ENCODE measurements around the gene FHOD3.

Gene FHOD3

GRCh38 chr18:36411745-36412168 is 114.2 kb downstream of the FHOD3 start:
- DNase-seq (ENCODE audit: low read depth): no peak

DNA sequence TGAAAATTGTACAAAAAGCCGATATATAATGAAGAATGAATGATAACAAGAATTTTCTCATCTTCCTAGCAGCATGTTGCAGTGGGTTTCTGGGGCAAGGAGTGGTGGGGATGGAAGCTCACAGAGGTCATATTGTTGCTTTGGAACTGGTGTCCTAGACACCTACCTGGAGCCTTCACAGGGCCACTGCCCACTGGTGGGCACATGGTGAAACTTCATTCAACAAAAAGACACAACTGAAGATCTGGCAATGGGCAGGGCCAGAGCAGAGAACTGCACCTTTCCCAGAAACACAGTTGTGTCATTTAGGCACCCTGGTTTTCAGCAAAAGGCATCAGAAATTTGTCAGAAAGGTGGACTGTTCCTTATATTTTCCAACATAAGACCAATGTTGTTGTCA is 115.3 kb downstream of the FHOD3 start:
- DNase-seq (ENCODE audit: low read depth): no peak

GRCh38 chr18:36415171-36415570 is 117.7 kb downstream of the FHOD3 start:
- no peak for DNase-seq (ENCODE audit: low read depth)

GRCh38 chr18:36415625-36416024 is 118.1 kb downstream of the FHOD3 start:
- no peak for DNase-seq (ENCODE audit: low read depth)

GRCh38 chr18:36419188-36419899 is 121.8 kb downstream of the FHOD3 start:
- no peak for DNase-seq (ENCODE audit: low read depth)

DNA sequence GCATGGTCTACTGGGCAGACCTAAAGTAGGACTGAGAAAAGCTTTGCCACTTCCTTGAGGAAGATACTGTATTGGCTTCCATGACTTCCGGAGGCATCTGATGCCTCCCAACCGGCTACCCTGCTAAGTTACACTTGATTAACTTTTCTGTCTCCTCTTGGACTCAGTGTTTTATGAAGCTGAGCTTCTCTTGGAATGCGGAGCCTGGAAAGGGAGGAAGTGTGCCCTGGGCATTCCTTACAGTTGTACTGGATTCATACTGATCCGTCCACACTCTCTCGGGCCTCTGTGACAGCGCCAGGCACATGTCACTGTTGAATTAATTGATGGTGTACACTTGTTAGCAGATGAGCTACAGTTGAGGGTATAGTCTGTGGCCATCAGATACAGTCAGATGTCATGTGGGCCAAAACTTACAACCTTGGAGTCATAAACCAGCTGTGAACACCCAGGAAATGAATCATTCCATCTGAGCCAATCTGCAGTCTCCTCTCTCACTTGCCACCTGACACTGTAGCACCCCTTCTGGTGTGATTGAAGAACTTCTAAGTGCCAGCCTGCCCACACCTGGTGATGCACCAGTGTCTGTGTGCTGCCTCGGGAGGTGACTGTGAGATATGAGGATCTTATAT is 122.5 kb downstream of the FHOD3 start:
- no peak for DNase-seq (ENCODE audit: low read depth)

- no peak for DNase-seq (ENCODE audit: low read depth)
Measured at GRCh38 chr18:36420826-36421225, 123.3 kb downstream of the FHOD3 start.

DNA sequence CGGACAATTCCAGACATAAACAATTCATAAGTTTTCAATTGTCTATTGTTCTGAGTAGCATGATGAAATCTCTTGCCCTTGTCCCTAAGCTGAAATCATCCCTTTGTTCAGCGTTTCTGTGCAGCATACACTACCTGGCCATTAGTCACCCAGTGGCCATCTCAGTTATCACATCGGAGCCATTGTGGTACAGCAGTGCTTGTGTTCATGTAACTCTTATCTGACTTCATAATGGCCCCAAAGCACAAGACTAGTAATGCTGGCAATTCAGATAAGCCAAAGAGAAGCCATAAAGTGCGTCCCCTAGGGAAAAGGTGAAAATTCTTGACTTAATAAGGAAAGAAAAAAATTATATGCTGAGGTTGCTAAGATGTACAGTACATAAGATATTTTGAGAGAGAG is 127.2 kb downstream of the FHOD3 start:
- no peak for DNase-seq (ENCODE audit: low read depth)

DNA sequence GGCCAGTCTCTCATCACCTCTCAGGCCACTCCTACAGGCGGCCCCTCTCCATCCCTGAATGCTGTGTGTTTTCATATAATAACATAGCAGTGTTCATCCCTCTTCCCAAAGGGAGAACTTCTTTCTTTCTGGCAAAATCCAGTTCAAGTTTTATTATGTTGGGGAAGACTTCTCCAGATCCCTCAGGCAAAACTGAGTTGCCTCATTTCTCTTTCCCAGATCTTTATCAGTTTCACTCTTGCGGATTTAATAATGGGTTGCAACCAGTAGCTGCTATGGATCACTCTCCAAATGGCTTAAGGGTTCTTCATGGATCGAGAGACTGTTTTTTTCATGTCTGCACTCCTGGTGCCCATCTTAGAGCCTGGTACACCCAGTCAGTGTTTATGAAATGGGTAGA is 129.9 kb downstream of the FHOD3 start:
- no peak for DNase-seq (ENCODE audit: low read depth)

GRCh38 chr18:36427831-36428230 is 130.3 kb downstream of the FHOD3 start:
- no peak for DNase-seq (ENCODE audit: low read depth)

- no peak for DNase-seq (ENCODE audit: low read depth)
Measured at GRCh38 chr18:36428431-36429029, 131.0 kb downstream of the FHOD3 start.

DNA sequence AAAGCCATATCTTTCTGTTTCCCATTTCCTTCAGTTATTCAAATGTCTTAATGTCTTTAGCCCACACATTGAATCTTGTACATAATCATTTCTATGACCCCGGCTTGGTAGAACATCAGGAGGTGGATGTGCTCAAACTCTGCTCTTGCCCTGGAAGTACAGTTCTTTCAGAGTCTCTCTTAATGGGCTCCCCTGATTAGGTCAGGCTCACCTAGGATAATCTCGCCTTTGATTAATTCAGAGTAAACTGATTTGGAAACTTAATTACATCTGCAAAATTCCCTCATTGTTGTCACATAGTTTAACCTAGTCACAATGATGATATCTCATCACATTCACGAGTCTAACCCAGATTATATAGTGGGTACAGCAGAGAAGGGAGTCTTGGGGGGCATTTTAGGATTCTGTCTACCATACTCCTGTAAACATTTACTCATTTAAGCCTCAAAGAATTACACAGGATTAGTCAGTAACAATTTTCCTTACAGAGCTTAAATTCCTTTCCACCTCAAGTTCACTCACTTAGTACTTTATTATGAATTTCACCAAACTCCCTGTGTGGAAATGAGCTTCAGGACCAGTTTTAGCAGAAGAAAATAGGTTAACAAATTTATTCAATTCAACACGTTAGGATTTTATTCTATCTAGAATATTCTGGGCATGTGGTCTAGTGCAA is 135.5 kb downstream of the FHOD3 start:
- DNase-seq (ENCODE audit: low read depth): no peak

GRCh38 chr18:36436387-36436786 is 138.9 kb downstream of the FHOD3 start:
- no peak for DNase-seq (ENCODE audit: low read depth)

DNA sequence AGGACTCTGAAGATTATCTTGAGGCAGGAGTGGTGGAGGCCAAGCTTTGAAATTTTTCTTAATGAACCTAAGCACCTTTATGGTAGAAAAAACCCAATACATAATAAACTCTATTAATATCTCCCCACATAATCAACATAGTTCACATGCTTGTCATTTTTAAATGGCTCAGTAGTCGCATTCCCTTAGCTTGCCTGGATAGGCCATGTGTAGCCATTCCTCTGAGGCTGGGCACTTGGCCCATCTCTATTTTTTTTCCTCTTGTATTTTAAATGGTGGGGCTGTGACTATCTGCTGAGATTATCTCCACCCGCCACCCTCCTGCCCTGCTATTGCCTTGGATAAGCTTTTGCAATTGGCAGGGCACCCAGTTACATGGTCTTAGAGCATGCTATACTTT is 143.1 kb downstream of the FHOD3 start:
- DNase-seq (ENCODE audit: low read depth): no peak

GRCh38 chr18:36441426-36442240 is 144.1 kb downstream of the FHOD3 start:
- DNase-seq (ENCODE audit: low read depth): no peak

DNA sequence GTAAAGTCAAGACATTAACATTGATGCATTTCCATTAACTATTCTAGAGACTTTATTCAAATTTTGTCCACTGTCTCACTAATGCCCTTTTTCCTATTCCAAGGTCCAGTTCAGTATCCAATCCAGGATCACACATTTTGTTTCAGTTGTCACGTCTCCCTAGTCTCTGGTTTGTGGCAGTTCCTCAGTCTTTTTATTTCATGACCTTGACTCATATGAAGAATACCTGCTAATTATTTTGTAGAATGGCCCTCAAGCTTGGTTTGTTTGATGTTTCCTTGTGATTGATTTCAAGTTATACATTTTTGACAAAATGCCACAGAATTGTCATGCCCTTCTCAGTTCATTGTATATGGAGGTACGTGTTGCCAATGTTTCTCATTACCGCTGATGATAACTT is 145.2 kb downstream of the FHOD3 start:
- DNase-seq (ENCODE audit: low read depth): no peak

GRCh38 chr18:36446059-36446458 is 148.5 kb downstream of the FHOD3 start:
- DNase-seq (ENCODE audit: low read depth): no peak

GRCh38 chr18:36448384-36449290 is 151.1 kb downstream of the FHOD3 start:
- no peak for DNase-seq (ENCODE audit: low read depth)

- no peak for DNase-seq (ENCODE audit: low read depth)
Measured at GRCh38 chr18:36449451-36449850, 151.9 kb downstream of the FHOD3 start.

GRCh38 chr18:36450264-36450663 is 152.8 kb downstream of the FHOD3 start:
- no peak for DNase-seq (ENCODE audit: low read depth)
